Ascending aorta (tissue), 2 donors: ENCODE data around the gene MYH9. TPM values are rescaled to one million over a fixed set of nuclear protein-coding genes. Genes with fewer than 3 reads are reported as not detected.

Experiments used
- DNase-seq, 2 donors: peaks; one replicate each; pipeline ENCODE4 v3.0.0-alpha.2; 2019; ENCODE audit warnings: low spot score in 2 of 2
- H3K27ac ChIP-seq, 2 donors: fragments of 200-600 bp; sonication (generic); one replicate each; pipeline ENCODE4 v1.5.1; 2016 to 2017; ENCODE audit warnings: mild to moderate bottlenecking in 1 of 2
- H3K27me3 ChIP-seq: fragments of 200-600 bp; sonication (generic); one replicate; pipeline ENCODE4 v1.5.1; 2017
- H3K36me3 ChIP-seq, 2 donors: fragments of 200-600 bp; sonication (generic); one replicate each; pipeline ENCODE4 v1.5.1; 2016
- H3K4me1 ChIP-seq, 2 donors: fragments of 200-600 bp; sonication (generic); one replicate each; pipeline ENCODE4 v1.5.1; 2016 to 2017; ENCODE audit warnings: mild to moderate bottlenecking in 1 of 2
- H3K4me3 ChIP-seq, 2 donors: fragments of 200-600 bp; sonication (generic); one replicate each; pipeline ENCODE4 v1.5.1; 2016 to 2017; ENCODE audit warnings: mild to moderate bottlenecking in 1 of 2
- H3K9me3 ChIP-seq, 2 donors: fragments of 200-600 bp; sonication (generic); one replicate each; pipeline ENCODE4 v1.5.1; 2016
- intact Hi-C: fragments of 100-400 bp; cut with DNase I; formaldehyde crosslinking; loops from one replicate; pipeline ENCODE4 v1.15.1; 2023
- total RNA-seq: library from RNA; depleted of rRNA; stranded (reverse); fragments of >200 nt; gene quantifications from one replicate; pipeline ENCODE4 v1.1.0, GENCODE V29; 2016
- TF ChIP-seq, protein P1 (sequence below), 3 experiments: fragments of 200-600 bp in 2 of 3; fragments of 450-650 bp in 1 of 3; sonication (generic) in 2 of 3; IDR thresholded peaks; one replicate each; pipeline ENCODE4 v1.5.1; 2016 to 2019; ENCODE audit warnings: antibody characterized with exemption in 3 of 3, mild to moderate bottlenecking in 1 of 3, moderate library complexity in 1 of 3

Gene MYH9
- total RNA-seq, 1 donor from 2014 or later = 1,114 TPM

DNA sequence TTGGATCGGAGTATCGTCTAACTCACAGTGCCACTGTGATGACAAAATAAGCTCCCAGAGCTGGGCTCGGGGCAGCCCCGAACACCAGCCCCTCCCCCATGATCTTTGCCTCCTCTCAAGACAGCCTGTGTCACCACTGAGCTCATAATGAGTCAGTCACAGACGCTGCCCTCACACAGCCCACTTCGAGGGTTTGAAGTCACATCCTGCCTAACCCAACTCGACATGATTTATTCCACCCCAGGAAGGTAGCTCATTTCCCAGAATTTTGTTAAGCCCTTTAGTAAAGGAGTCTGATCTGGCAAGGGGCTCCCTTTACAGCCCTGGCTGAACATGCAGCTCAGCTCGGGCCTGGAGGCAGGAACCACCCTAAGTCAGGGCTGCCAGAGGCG lies 22.8 kb downstream of the MYH9 start:
- Histone ChIP-seq H3K27ac (peak overlapping the region; percentile 92 to 99), H3K4me3 (peak overlapping the region in 1 of 2 donors; percentile 54), H3K4me1 (peaks cover 63 to 96% of the 10 kb centered on the region in 2 donors), H3K36me3 (peaks cover 0 to 21% of the 10 kb centered on the region in 2 donors), H3K9me3 (no peaks in the 10 kb centered on the region), H3K27me3 (no peaks in the 10 kb centered on the region)
- TF ChIP-seq, protein P1, sequence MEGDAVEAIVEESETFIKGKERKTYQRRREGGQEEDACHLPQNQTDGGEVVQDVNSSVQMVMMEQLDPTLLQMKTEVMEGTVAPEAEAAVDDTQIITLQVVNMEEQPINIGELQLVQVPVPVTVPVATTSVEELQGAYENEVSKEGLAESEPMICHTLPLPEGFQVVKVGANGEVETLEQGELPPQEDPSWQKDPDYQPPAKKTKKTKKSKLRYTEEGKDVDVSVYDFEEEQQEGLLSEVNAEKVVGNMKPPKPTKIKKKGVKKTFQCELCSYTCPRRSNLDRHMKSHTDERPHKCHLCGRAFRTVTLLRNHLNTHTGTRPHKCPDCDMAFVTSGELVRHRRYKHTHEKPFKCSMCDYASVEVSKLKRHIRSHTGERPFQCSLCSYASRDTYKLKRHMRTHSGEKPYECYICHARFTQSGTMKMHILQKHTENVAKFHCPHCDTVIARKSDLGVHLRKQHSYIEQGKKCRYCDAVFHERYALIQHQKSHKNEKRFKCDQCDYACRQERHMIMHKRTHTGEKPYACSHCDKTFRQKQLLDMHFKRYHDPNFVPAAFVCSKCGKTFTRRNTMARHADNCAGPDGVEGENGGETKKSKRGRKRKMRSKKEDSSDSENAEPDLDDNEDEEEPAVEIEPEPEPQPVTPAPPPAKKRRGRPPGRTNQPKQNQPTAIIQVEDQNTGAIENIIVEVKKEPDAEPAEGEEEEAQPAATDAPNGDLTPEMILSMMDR (IDR thresholded peaks at IDR 0.05) = no peak
- DNase-seq = peak; percentile 89 to 97
- intact Hi-C loops = no loop called here

DNA sequence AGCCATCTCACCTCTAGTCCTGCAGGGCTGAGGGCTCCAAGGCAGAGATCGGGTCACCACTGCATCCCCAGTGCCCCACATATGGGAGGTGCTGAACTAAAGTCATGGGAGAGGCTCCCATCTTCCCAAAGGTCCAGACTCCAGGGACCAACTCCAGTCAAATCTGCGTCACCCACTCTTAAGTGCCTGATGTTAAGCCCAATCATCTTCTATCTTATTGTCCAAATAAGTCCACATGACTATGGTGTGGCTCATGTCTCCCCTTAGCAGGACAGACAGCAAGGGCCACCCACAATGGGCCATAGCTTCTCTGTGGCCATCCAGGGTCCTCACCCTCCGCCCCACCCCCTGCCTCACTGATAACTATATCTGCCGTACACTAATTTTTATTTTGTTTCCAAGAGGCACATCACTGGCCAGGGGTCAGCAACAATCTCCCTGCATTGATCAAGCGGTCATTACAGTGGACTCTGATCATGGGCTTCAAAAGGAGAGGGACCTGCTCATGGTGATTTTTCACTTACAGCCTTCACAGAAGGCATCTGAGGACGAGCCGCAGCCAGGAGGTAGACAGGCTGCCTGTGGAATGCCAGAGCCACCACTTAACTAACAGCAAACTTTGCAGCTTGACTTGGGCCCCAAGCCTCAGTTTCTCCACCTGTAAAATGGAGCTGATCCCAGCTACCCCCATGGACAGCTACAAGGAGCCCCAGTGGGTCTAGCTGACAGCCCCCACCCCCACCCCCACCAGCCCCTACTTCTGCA lies 23.3 kb downstream of the MYH9 start:
- H3K36me3 ChIP-seq = peaks cover 0 to 21% of the 10 kb centered on the region in 2 donors
- peaks cover 63 to 95% of the 10 kb centered on the region in 2 donors for H3K4me1 ChIP-seq
- TF ChIP-seq, protein P1 (IDR thresholded peaks at IDR 0.05) = no peak
- intact Hi-C loops = no loop called here
- no peak for DNase-seq
- H3K9me3 ChIP-seq = no peaks in the 10 kb centered on the region
- H3K27ac ChIP-seq = peak overlapping the region; percentile 92 to 99
- no peaks in the 10 kb centered on the region for H3K27me3 ChIP-seq
- H3K4me3 ChIP-seq = peak overlapping the region in 1 of 2 donors; percentile 54

DNA sequence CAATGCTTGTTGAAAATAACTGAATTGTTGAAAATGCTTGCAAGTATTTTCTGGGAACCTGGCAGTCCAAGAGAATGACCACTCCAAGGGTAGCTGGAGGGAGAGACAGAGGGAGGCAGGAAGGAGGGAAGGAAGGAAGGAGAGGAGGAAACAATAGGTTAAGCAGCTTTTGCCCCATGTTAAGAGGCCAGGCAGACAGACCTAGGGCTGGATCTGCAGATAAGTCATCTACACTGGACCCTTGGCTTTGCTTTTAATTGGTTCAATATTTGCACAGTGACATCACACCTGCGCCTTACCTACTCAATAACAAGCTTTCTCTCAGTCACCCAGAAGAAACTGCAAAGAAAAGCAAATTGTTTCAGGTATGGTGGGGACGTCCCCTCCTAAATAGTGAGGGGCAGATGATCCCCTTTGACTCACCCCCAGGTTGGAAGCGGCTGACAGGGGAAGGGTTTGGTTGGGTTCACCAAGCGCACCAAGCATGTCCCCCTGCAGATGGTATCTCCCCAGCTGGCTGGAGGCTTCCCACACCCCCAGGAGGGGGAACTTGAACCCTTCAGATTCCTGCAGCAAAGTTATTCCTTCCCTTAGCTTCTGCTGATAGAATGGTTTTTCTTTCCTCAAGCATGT lies 24.3 kb downstream of the MYH9 start:
- H3K9me3 ChIP-seq = no peaks in the 10 kb centered on the region
- TF ChIP-seq, protein P1 (IDR thresholded peaks at IDR 0.05) = no peak
- peak overlapping the region in 1 of 2 donors; percentile 54 for H3K4me3 ChIP-seq
- DNase-seq = no peak
- peak overlapping the region; percentile 92 to 99 for H3K27ac ChIP-seq
- peaks cover 0 to 20% of the 10 kb centered on the region in 2 donors for H3K36me3 ChIP-seq
- intact Hi-C loops = no loop called here
- no peaks in the 10 kb centered on the region for H3K27me3 ChIP-seq
- peaks cover 59 to 95% of the 10 kb centered on the region in 2 donors for H3K4me1 ChIP-seq

DNA sequence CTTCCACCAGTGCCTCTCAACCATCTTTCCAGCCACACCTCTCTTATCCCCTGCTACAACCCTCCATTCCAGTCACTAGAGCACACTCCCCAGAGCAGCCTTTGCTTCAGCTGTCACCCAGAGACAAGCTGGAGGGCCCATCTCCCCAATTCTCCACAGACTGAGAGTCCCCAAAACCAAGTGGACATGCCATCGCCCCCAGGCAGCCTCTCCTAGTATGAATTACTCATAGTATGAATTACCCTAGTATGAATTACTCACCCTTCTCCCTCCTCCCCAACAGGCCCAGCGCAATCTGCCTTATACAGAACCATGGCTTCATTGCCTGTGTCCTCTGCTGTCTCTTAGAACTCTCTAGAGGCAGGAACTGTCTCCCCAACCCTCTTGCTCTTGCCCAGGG lies 24.8 kb downstream of the MYH9 start:
- H3K27ac ChIP-seq = peak overlapping the region; percentile 92 to 99
- H3K4me1 ChIP-seq = peaks cover 57 to 94% of the 10 kb centered on the region in 2 donors
- TF ChIP-seq, protein P1 (IDR thresholded peaks at IDR 0.05) = no peak
- H3K9me3 ChIP-seq = no peaks in the 10 kb centered on the region
- no peak for DNase-seq
- peaks cover 0 to 16% of the 10 kb centered on the region in 2 donors for H3K36me3 ChIP-seq
- intact Hi-C loops = no loop called here
- H3K27me3 ChIP-seq = no peaks in the 10 kb centered on the region
- H3K4me3 ChIP-seq = peak overlapping the region in 1 of 2 donors; percentile 54

DNA sequence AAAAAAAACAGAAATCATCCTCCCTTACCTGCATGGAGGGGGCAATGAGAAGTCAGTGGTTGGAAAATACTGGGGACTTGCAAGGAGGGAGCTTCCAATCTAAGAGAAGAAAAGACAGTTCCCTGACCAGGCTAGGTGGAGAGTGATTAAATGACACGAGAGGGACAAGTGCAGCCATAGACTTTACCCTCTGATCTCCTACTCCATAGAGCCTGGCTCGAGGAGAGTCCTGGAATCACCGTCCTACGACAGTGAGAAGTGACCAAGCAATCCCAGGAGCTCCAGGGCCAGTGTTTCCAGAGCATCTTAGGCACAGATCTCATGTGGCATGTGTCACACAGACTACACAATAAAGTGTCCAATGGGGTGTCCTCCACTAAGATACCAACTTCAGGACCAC lies 25.7 kb downstream of the MYH9 start:
- intact Hi-C loops = no loop called here
- H3K36me3 ChIP-seq = peaks cover 0 to 14% of the 10 kb centered on the region in 2 donors
- H3K27ac ChIP-seq = peak overlapping the region; percentile 92 to 99
- TF ChIP-seq, protein P1 (IDR thresholded peaks at IDR 0.05) = no peak
- peaks cover 57 to 94% of the 10 kb centered on the region in 2 donors for H3K4me1 ChIP-seq
- no peaks in the 10 kb centered on the region for H3K27me3 ChIP-seq
- H3K4me3 ChIP-seq = peak overlapping the region in 1 of 2 donors; percentile 54
- no peaks in the 10 kb centered on the region for H3K9me3 ChIP-seq
- DNase-seq = no peak
